ENCODE results near the gene ADTRP. TPM values are rescaled to one million over a fixed set of nuclear protein-coding genes. Genes with fewer than 3 reads are reported as not detected.

Gene ADTRP
- total and polyA plus RNA-seq, 2 of the 13 experiments (the other 11 are each of a cell fraction or from before 2014, with no cell fraction given): not detected

GRCh38 chr6:11748591-11749210, 29.9 kb downstream of the ADTRP start:
- no TSS peak for BruUV-seq (replicated peaks)
- intact Hi-C loops (cut with micrococcal nuclease; ENCODE audit: unreplicated experiment): no loop called here
- WGBS (ENCODE audit: low lambda C conversion rate): 11% methylated on average over 7 of the region's 7 CpGs
- H3K4me2 ChIP-seq (ENCODE audit: low read depth, low read length): no peak overlapping the region
- H2AFZ ChIP-seq (ENCODE audit: low read length): no peak overlapping the region
- H3K4me1 ChIP-seq (ENCODE audit: insufficient read depth, low read length): no peaks in the 10 kb centered on the region
- no peaks in the 10 kb centered on the region for H3K9me3 ChIP-seq (ENCODE audit: low read length)
- POLR2A ChIA-PET: no interaction called here
- no peak for TF ChIP-seq ZSCAN21 (CRISPR knock-in tag; IDR thresholded peaks at IDR 0.05; ENCODE audit: borderline replicate concordance)
- TF ChIP-seq MATR3 (CRISPR knock-in tag; IDR thresholded peaks at IDR 0.05): no peak
- TF ChIP-seq ZMYM2 (CRISPR knock-in tag; IDR thresholded peaks at IDR 0.05): no peak
- TF ChIP-seq, protein P1, sequence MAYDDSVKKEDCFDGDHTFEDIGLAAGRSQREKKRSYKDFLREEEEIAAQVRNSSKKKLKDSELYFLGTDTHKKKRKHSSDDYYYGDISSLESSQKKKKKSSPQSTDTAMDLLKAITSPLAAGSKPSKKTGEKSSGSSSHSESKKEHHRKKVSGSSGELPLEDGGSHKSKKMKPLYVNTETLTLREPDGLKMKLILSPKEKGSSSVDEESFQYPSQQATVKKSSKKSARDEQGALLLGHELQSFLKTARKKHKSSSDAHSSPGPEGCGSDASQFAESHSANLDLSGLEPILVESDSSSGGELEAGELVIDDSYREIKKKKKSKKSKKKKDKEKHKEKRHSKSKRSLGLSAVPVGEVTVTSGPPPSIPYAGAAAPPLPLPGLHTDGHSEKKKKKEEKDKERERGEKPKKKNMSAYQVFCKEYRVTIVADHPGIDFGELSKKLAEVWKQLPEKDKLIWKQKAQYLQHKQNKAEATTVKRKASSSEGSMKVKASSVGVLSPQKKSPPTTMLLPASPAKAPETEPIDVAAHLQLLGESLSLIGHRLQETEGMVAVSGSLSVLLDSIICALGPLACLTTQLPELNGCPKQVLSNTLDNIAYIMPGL (CRISPR knock-in tag; IDR thresholded peaks at IDR 0.05; ENCODE audit: borderline replicate concordance in 1 of 2, low read depth in 1 of 2): no peak
- no peak for TF ChIP-seq MTA1 (CRISPR knock-in tag; IDR thresholded peaks at IDR 0.05; ENCODE audit: borderline replicate concordance)
- no peak for TF ChIP-seq ZNF850 (CRISPR knock-in tag; conservative IDR thresholded peaks at IDR 0.05)
- TF ChIP-seq ZNF891 (CRISPR knock-in tag; IDR thresholded peaks at IDR 0.05): no peak
- TF ChIP-seq, protein P2, sequence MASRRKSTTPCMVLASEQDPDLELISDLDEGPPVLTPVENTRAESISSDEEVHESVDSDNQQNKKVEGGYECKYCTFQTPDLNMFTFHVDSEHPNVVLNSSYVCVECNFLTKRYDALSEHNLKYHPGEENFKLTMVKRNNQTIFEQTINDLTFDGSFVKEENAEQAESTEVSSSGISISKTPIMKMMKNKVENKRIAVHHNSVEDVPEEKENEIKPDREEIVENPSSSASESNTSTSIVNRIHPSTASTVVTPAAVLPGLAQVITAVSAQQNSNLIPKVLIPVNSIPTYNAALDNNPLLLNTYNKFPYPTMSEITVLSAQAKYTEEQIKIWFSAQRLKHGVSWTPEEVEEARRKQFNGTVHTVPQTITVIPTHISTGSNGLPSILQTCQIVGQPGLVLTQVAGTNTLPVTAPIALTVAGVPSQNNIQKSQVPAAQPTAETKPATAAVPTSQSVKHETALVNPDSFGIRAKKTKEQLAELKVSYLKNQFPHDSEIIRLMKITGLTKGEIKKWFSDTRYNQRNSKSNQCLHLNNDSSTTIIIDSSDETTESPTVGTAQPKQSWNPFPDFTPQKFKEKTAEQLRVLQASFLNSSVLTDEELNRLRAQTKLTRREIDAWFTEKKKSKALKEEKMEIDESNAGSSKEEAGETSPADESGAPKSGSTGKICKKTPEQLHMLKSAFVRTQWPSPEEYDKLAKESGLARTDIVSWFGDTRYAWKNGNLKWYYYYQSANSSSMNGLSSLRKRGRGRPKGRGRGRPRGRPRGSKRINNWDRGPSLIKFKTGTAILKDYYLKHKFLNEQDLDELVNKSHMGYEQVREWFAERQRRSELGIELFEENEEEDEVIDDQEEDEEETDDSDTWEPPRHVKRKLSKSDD (CRISPR knock-in tag; IDR thresholded peaks at IDR 0.05; ENCODE audit: low read depth): no peak
- no peak for TF ChIP-seq SNAPC5 (CRISPR knock-in tag; IDR thresholded peaks at IDR 0.05; ENCODE audit: borderline replicate concordance)
- TF ChIP-seq ZBTB14 (CRISPR knock-in tag; IDR thresholded peaks at IDR 0.05): no peak
- H3K27ac ChIP-seq (ENCODE audit: extremely low read length, insufficient read depth, low read length): no peak overlapping the region
- H3K79me2 ChIP-seq (ENCODE audit: insufficient read depth, low read length): no peaks in the 10 kb centered on the region
- no peak overlapping the region for H3K9ac ChIP-seq (ENCODE audit: insufficient read depth, low read depth, low read length)
- no peaks in the 10 kb centered on the region for H3K36me3 ChIP-seq (replicated peaks in 1 of 2; ENCODE audit: control insufficient read depth in 1 of 2, insufficient read depth in 2 of 2, low read length in 2 of 2)
- no peak for DNase-seq (ENCODE audit: low spot score)
- in situ Hi-C loops (cut with HindIII; ENCODE audit: extremely low pct_ligation_motif_present, low pct_unique_long_range_greater_than_20kb): no loop called here
- 0 out of 5 replicates have a peak, but pooled peaks cover 0 to 5% of the 10 kb centered on the region in 2 experiments for H3K27me3 ChIP-seq (ENCODE audit: control insufficient read depth in 1 of 2, insufficient read depth in 2 of 2, low read length in 2 of 2)
- H3K4me3 ChIP-seq (replicated peaks in 1 of 3; ENCODE audit: insufficient read depth in 1 of 3, low read depth in 2 of 3, low read length in 3 of 3): no peak overlapping the region
- CTCF ChIA-PET (ENCODE audit: low intra/inter-chr PET ratio, low total read pairs): no interaction called here
- no peaks in the 10 kb centered on the region for H4K20me1 ChIP-seq (ENCODE audit: insufficient read depth, low read length)
- no peak for FAIRE-seq
- peak; percentile 70; the same call in 2 of the 3 replicates for ATAC-seq

Data from HepG2 (cell line).